Nephron (organoid): ENCODE data around the gene TGFB1.

Source experiments
- H3K27ac Mint-ChIP-seq, 3 experiments: 2 replicates each; pipeline ENCODE4 v1.8.0; 2020; ENCODE audit warnings: mixed read lengths in 3 of 3, mild to moderate bottlenecking in 2 of 3, moderate library complexity in 1 of 3
- H3K27me3 Mint-ChIP-seq: 2 replicates; pipeline ENCODE4 v1.8.0; 2021; ENCODE audit warnings: low read depth, mild to moderate bottlenecking, moderate library complexity, mixed read lengths
- H3K36me3 Mint-ChIP-seq: 2 replicates; pipeline ENCODE4 v1.8.0; 2020; ENCODE audit warnings: low read depth, mixed read lengths
- H3K4me1 Mint-ChIP-seq: 2 replicates; pipeline ENCODE4 v1.8.0; 2020; ENCODE audit warnings: mixed read lengths
- H3K4me3 Mint-ChIP-seq, 3 experiments: 2 replicates each; pipeline ENCODE4 v1.8.0; 2020; ENCODE audit warnings: mild to moderate bottlenecking in 3 of 3, mixed read lengths in 3 of 3, moderate library complexity in 2 of 3
- H3K9me3 Mint-ChIP-seq: 2 replicates; pipeline ENCODE4 v1.8.0; 2020; ENCODE audit warnings: mixed read lengths
- TF ChIP-seq, protein P1 (sequence below), 3 experiments: fragments of 200-600 bp; sonication (generic); IDR thresholded peaks; one replicate each; pipeline ENCODE4 v1.5.0; 2021; ENCODE audit warnings: antibody characterized with exemption in 3 of 3; ENCODE audit not compliant: unreplicated experiment in 3 of 3

TGFB1 gene

DNA sequence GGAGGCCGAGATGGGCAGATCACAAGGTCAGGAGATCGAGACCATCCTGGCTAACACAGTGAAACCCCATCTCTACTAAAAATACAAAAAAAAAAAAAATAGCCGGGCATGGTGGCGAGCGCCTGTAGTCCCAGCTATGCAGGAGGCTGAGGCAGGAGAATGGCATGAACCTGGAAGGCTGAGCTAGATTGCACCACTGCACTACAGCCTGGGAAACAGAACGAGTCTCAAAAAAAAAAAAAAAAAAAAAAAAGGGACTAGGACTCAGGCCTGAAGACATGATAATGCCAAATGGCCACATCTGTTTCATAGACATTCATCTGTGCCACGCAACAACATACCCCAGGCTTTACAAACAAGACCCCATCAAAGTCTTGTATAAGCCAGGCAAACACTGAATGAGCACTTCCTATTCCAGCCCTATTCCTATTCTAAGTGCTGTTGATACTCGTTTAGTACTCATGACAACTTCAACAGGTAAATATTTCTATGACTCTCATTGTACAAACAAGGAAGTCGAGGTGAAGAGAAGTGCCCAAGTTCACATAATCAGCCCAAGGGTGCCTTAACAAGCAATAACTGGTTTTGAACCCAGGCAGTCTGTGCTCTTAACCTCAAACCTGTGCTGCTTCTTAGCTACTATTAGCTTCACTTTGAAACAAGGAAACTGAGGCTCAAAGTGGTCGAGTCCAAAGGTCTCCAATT lies 8.6 kb upstream of the TGFB1 start:
- Mint-ChIP-seq H3K4me3 (peak overlapping the region; percentile 40 to 98 (median 94)), H3K36me3 (no peaks in the 10 kb centered on the region), H3K4me1 (peaks cover 9% of the 10 kb centered on the region), H3K27ac (peak overlapping the region in 1 of 3 experiments; percentile 41), H3K9me3 (no peaks in the 10 kb centered on the region), H3K27me3 (no peaks in the 10 kb centered on the region)
- TF ChIP-seq, protein P1, sequence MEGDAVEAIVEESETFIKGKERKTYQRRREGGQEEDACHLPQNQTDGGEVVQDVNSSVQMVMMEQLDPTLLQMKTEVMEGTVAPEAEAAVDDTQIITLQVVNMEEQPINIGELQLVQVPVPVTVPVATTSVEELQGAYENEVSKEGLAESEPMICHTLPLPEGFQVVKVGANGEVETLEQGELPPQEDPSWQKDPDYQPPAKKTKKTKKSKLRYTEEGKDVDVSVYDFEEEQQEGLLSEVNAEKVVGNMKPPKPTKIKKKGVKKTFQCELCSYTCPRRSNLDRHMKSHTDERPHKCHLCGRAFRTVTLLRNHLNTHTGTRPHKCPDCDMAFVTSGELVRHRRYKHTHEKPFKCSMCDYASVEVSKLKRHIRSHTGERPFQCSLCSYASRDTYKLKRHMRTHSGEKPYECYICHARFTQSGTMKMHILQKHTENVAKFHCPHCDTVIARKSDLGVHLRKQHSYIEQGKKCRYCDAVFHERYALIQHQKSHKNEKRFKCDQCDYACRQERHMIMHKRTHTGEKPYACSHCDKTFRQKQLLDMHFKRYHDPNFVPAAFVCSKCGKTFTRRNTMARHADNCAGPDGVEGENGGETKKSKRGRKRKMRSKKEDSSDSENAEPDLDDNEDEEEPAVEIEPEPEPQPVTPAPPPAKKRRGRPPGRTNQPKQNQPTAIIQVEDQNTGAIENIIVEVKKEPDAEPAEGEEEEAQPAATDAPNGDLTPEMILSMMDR (IDR thresholded peaks at IDR 0.05; ENCODE audit: unreplicated experiment in 3 of 3): no peak

DNA sequence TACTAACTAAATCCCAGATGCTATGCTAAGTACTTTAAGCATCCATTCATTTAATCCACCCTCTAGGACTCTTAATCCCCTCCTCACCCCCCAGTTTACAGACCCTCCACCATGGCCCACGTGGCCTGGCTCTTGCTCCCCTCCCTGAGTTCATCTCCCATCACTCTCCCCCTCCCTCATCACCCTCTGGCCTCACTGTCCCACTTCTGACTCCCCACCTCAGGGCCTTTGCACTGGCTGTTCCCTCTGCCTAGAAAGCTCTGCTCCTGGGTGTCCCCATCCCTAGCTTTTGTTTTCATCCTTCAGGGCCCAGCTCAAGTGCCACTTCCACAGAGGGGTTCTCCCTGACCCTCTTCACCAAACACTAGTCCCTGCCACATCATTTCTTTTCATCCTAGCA lies 6.0 kb upstream of the TGFB1 start:
- Mint-ChIP-seq H3K4me3 (no peak overlapping the region), H3K36me3 (no peaks in the 10 kb centered on the region), H3K27ac (no peak overlapping the region), H3K27me3 (peaks cover 9% of the 10 kb centered on the region), H3K9me3 (no peaks in the 10 kb centered on the region), H3K4me1 (peaks cover 10% of the 10 kb centered on the region)
- TF ChIP-seq, protein P1 (IDR thresholded peaks at IDR 0.05; ENCODE audit: unreplicated experiment in 3 of 3): no peak

DNA sequence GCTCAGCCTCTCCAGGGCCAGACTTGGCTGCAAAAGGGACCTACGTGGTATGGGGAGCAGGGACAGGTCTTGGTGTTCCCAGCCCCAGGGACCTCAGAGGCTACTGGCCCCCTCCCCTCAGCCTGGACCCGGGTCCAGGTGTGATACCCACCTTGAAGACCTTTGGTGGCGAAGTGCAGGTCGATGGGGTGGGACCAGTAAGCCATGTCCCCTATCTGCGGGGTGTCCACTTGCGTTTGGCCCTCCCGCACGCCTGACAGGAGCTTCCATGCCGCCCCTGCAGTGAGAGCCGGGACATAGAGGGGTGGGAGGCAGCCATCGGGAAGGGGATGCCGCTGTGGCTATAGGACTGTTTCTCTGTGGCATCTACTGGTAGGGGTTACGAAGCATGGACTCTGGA lies 4.0 kb upstream of the TGFB1 start:
- H3K36me3 Mint-ChIP-seq: no peaks in the 10 kb centered on the region
- TF ChIP-seq, protein P1 (IDR thresholded peaks at IDR 0.05; ENCODE audit: unreplicated experiment in 3 of 3): no peak
- H3K4me1 Mint-ChIP-seq: peaks cover 10% of the 10 kb centered on the region
- H3K9me3 Mint-ChIP-seq: no peaks in the 10 kb centered on the region
- peak overlapping the region in 1 of 3 experiments; percentile 24 for H3K4me3 Mint-ChIP-seq
- H3K27me3 Mint-ChIP-seq: peaks cover 17% of the 10 kb centered on the region
- no peak overlapping the region for H3K27ac Mint-ChIP-seq

DNA sequence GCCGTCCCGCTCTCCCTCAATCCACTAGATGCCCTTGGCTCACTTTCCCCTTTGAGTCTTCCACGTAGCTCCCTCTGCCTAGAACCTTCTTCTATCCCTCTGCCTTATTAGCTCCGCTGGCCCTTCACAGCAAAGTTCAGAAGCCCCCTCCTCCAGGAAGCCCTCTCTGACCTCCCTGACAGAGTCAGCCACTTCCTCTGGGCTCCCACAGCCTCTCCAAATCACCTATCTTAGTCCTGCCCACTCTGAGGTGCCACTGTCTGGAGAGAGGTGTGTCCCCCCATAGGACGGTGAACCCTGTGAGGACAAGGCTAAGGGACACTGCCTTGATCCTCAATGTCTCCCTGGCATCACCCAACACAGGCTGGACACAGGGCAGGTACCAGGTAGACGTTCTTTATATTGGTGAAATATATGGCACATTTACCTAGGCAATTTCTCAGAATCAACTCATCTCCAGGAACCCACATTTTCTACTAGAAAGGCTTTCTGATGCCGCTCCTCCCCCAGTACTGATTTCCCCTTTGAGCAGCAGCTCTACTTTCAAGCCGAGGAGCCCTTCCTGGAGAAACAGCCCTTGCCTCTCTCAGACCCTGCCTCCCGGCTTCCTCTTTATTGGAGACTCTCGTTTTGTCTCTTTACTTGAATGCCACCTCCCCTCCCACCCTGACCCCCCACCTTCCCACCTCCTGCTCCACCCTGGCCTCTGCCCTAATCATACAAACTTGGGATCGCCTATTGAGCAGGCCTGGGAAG lies 3.4 kb upstream of the TGFB1 start:
- H3K36me3 Mint-ChIP-seq: no peaks in the 10 kb centered on the region
- H3K4me3 Mint-ChIP-seq: peak overlapping the region in 2 of 3 experiments; percentile 20 to 48
- TF ChIP-seq, protein P1 (IDR thresholded peaks at IDR 0.05; ENCODE audit: unreplicated experiment in 3 of 3): no peak
- no peaks in the 10 kb centered on the region for H3K9me3 Mint-ChIP-seq
- peaks cover 21% of the 10 kb centered on the region for H3K27me3 Mint-ChIP-seq
- no peak overlapping the region for H3K27ac Mint-ChIP-seq
- H3K4me1 Mint-ChIP-seq: peaks cover 12% of the 10 kb centered on the region

DNA sequence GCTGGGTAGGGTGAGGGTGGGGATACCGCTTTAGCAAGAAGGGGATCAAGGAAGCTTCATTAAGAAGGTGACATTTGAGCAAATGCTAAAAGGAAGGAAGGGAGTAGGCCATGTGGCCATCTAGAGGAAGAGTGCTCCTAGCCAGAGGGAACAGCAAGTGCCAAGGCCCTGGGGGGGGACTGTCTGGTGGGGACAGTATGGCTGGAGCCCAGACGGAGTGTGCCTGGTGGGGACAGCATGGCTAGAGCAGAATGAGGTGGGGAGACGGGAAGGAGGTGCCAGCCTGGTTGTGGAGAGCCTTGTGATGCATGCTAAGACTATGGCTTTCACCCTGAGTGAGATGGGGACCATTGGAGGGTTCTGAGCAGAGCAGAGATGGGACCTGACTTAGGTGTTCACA lies 2.1 kb upstream of the TGFB1 start:
- H3K27ac Mint-ChIP-seq: peak overlapping the region in 1 of 3 experiments; percentile 26
- TF ChIP-seq, protein P1 (IDR thresholded peaks at IDR 0.05; ENCODE audit: unreplicated experiment in 3 of 3): no peak
- no peaks in the 10 kb centered on the region for H3K9me3 Mint-ChIP-seq

More for the DNA sequence above, 2.1 kb upstream of the TGFB1 start:
- Mint-ChIP-seq H3K36me3 (no peaks in the 10 kb centered on the region), H3K27me3 (peaks cover 32% of the 10 kb centered on the region), H3K4me1 (peaks cover 22% of the 10 kb centered on the region), H3K4me3 (peak overlapping the region; percentile 82 to 84 (median 82))
